Cerebellar nuclear complex (tissue), 1 donor: ENCODE data around the gene HORMAD2.
"Not testable (repeated sequence)": the region's sequence is repeated elsewhere in the genome, so short reads cannot be mapped to it uniquely, and the experiment has no call there.

Source experiments
- DNase-seq, 2 experiments: peaks; one replicate each; lab custom pipeline; 2025; lab: John Stamatoyannopoulos, UW

The HORMAD2 gene

GRCh38 chr22:30208631-30209603 is 128.7 kb downstream of the HORMAD2 start:
- no peak for DNase-seq

GRCh38 chr22:30209642-30210041 is 129.4 kb downstream of the HORMAD2 start:
- no peak for DNase-seq

- no peak for DNase-seq
Observed at GRCh38 chr22:30210235-30210909, 130.1 kb downstream of the HORMAD2 start.

GRCh38 chr22:30211124-30211820 is 131.0 kb downstream of the HORMAD2 start:
- no peak for DNase-seq

- DNase-seq = no peak
Observed at GRCh38 chr22:30212363-30212995, 132.2 kb downstream of the HORMAD2 start.

- DNase-seq = no peak
Observed at GRCh38 chr22:30212996-30213441, 132.8 kb downstream of the HORMAD2 start.

GRCh38 chr22:30214703-30215407 is 134.6 kb downstream of the HORMAD2 start:
- DNase-seq = no peak

GRCh38 chr22:30216272-30216671 is 136.0 kb downstream of the HORMAD2 start:
- DNase-seq = not testable (repeated sequence)

- no peak for DNase-seq
Observed at GRCh38 chr22:30216710-30217109, 136.4 kb downstream of the HORMAD2 start.

GRCh38 chr22:30217698-30218560 is 137.7 kb downstream of the HORMAD2 start:
- no peak for DNase-seq

- DNase-seq = no peak
Observed at GRCh38 chr22:30219049-30219654, 138.9 kb downstream of the HORMAD2 start.

- no peak for DNase-seq
Observed at GRCh38 chr22:30219668-30220278, 139.5 kb downstream of the HORMAD2 start.

GRCh38 chr22:30220338-30221012 is 140.2 kb downstream of the HORMAD2 start:
- DNase-seq = no peak

- DNase-seq = no peak
Observed at GRCh38 chr22:30221121-30221992, 141.1 kb downstream of the HORMAD2 start.

GRCh38 chr22:30222321-30222720 is 142.1 kb downstream of the HORMAD2 start:
- DNase-seq = no peak

GRCh38 chr22:30223303-30223702 is 143.0 kb downstream of the HORMAD2 start:
- no peak for DNase-seq

GRCh38 chr22:30224161-30224857 is 144.0 kb downstream of the HORMAD2 start:
- DNase-seq = no peak
